Measurements from ENCODE around the gene PTPRT.

Gene PTPRT

DNA sequence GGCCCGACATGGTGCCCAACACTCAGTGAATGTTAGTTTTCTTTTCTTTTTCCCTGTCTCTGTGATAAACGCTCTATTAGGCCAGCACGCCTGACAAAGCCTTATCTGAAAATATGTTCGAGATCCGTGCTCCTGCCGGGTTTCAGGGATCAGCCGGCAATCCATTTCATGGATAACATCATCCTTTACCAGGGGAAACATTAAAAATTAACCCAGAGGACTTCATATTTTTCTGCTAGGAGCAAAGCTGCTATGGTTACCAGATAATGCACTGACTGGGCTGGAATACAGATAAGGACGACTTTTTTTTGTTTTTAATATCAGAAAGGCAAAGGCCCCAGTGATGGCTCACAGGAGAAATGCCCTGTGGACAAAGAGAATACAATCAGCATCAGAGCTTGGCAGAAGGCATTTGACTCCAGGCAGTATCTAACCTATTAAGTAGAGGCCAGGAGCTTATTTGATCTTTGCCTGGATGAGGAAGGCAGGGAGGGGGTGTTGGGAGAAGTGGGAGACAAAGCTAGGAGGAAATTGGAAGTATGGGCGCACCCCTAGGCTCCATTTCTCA is 1089.5 kb downstream of the PTPRT start:
- H3K27ac ChIP-seq (ENCODE audit: extremely low read depth, low read depth, low read length), result no peak overlapping the region
- no peaks in the 10 kb centered on the region for H3K36me3 ChIP-seq (ENCODE audit: control insufficient read depth in 2 of 2, insufficient read depth in 1 of 2, low read length in 2 of 2)
- no peaks in the 10 kb centered on the region for H3K4me1 ChIP-seq (ENCODE audit: control insufficient read depth, insufficient read depth, low read length)
- H3K9me3 ChIP-seq (ENCODE audit: control insufficient read depth, insufficient read depth, low read depth, low read length), result no peaks in the 10 kb centered on the region
- no peak overlapping the region for H3K4me3 ChIP-seq (ENCODE audit: low read depth, low read length)
- ChIA-PET CTCF (no interaction called here), POLR2A (no interaction called here)
- TF ChIP-seq, protein P1, sequence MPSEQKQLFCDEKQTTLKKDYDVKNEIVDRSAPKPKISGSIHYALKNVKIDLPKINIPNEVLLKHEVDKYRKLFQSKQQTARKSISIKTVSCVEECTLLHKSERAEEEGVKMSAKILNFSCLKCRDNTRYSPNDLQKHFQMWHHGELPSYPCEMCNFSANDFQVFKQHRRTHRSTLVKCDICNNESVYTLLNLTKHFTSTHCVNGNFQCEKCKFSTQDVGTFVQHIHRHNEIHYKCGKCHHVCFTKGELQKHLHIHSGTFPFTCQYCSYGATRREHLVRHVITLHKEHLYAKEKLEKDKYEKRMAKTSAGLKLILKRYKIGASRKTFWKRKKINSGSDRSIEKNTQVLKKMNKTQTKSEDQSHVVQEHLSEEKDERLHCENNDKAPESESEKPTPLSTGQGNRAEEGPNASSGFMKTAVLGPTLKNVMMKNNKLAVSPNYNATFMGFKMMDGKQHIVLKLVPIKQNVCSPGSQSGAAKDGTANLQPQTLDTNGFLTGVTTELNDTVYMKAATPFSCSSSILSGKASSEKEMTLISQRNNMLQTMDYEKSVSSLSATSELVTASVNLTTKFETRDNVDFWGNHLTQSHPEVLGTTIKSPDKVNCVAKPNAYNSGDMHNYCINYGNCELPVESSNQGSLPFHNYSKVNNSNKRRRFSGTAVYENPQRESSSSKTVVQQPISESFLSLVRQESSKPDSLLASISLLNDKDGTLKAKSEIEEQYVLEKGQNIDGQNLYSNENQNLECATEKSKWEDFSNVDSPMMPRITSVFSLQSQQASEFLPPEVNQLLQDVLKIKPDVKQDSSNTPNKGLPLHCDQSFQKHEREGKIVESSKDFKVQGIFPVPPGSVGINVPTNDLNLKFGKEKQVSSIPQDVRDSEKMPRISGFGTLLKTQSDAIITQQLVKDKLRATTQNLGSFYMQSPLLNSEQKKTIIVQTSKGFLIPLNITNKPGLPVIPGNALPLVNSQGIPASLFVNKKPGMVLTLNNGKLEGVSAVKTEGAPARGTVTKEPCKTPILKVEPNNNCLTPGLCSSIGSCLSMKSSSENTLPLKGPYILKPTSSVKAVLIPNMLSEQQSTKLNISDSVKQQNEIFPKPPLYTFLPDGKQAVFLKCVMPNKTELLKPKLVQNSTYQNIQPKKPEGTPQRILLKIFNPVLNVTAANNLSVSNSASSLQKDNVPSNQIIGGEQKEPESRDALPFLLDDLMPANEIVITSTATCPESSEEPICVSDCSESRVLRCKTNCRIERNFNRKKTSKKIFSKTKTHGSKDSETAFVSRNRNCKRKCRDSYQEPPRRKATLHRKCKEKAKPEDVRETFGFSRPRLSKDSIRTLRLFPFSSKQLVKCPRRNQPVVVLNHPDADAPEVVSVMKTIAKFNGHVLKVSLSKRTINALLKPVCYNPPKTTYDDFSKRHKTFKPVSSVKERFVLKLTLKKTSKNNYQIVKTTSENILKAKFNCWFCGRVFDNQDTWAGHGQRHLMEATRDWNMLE (tag by site-specific recombination; conservative IDR thresholded peaks at IDR 0.05; ENCODE audit: low read depth), result no peak
- TF ChIP-seq, protein P2, sequence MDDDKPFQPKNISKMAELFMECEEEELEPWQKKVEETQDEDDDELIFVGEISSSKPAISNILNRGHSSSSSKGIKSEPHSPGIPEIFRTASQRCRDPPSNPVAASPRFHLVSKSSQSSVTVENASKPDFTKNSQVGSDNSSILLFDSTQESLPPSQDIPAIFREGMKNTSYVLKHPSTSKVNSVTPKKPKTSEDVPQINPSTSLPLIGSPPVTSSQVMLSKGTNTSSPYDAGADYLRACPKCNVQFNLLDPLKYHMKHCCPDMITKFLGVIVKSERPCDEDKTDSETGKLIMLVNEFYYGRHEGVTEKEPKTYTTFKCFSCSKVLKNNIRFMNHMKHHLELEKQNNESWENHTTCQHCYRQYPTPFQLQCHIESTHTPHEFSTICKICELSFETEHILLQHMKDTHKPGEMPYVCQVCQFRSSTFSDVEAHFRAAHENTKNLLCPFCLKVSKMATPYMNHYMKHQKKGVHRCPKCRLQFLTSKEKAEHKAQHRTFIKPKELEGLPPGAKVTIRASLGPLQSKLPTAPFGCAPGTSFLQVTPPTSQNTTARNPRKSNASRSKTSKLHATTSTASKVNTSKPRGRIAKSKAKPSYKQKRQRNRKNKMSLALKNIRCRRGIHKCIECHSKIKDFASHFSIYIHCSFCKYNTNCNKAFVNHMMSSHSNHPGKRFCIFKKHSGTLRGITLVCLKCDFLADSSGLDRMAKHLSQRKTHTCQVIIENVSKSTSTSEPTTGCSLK (tag by site-specific recombination; IDR thresholded peaks at IDR 0.05), result no peak
- TF ChIP-seq ZNF324 (tag by site-specific recombination; IDR thresholded peaks at IDR 0.05) (no peak), ZNF391 (tag by site-specific recombination; IDR thresholded peaks at IDR 0.05; ENCODE audit: borderline replicate concordance, low read depth) (no peak), ZSCAN23 (tag by site-specific recombination; IDR thresholded peaks at IDR 0.05) (no peak), ZNF623 (tag by site-specific recombination; IDR thresholded peaks at IDR 0.05) (no peak), ZNF791 (tag by site-specific recombination; IDR thresholded peaks at IDR 0.05) (no peak), ZNF544 (tag by site-specific recombination; IDR thresholded peaks at IDR 0.05) (no peak)
- TF ChIP-seq, protein P3, sequence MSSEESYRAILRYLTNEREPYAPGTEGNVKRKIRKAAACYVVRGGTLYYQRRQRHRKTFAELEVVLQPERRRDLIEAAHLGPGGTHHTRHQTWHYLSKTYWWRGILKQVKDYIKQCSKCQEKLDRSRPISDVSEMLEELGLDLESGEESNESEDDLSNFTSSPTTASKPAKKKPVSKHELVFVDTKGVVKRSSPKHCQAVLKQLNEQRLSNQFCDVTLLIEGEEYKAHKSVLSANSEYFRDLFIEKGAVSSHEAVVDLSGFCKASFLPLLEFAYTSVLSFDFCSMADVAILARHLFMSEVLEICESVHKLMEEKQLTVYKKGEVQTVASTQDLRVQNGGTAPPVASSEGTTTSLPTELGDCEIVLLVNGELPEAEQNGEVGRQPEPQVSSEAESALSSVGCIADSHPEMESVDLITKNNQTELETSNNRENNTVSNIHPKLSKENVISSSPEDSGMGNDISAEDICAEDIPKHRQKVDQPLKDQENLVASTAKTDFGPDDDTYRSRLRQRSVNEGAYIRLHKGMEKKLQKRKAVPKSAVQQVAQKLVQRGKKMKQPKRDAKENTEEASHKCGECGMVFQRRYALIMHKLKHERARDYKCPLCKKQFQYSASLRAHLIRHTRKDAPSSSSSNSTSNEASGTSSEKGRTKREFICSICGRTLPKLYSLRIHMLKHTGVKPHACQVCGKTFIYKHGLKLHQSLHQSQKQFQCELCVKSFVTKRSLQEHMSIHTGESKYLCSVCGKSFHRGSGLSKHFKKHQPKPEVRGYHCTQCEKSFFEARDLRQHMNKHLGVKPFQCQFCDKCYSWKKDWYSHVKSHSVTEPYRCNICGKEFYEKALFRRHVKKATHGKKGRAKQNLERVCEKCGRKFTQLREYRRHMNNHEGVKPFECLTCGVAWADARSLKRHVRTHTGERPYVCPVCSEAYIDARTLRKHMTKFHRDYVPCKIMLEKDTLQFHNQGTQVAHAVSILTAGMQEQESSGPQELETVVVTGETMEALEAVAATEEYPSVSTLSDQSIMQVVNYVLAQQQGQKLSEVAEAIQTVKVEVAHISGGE (tag by site-specific recombination; conservative IDR thresholded peaks at IDR 0.05; ENCODE audit: low read depth), result no peak

DNA sequence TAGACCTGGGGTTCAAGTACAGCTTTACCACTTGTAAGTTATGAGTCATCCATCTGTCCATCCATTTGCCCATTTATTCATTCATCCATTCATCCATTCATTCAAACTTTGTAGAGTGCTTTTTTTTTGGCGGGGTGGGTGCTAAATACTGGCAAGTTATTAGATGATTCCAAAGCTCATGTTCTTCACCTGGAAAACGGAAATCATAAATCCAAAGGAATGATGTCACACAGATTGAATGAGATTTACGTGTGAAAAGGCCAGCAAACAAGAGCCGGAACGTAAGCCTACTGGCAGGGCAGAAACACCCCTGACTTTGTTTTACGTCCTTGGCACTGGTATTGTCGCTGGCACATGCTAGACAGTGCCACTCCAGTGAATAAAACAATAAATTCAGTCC is 1090.6 kb downstream of the PTPRT start:
- H3K4me1 ChIP-seq (ENCODE audit: control insufficient read depth, insufficient read depth, low read length), result no peaks in the 10 kb centered on the region
- no peak overlapping the region for H3K4me3 ChIP-seq (ENCODE audit: low read depth, low read length)
- POLR2A ChIA-PET, result no interaction called here
- no peaks in the 10 kb centered on the region for H3K36me3 ChIP-seq (ENCODE audit: control insufficient read depth in 2 of 2, insufficient read depth in 1 of 2, low read length in 2 of 2)
- CTCF ChIA-PET, result no interaction called here
- no peak overlapping the region for H3K27ac ChIP-seq (ENCODE audit: extremely low read depth, low read depth, low read length)
- no peaks in the 10 kb centered on the region for H3K9me3 ChIP-seq (ENCODE audit: control insufficient read depth, insufficient read depth, low read depth, low read length)
- TF ChIP-seq ZNF544 (tag by site-specific recombination; IDR thresholded peaks at IDR 0.05) (no peak), ZNF473 (tag by site-specific recombination; IDR thresholded peaks at IDR 0.05) (no peak), ZFP69B (tag by site-specific recombination; IDR thresholded peaks at IDR 0.05) (no peak), ZNF211 (tag by site-specific recombination; IDR thresholded peaks at IDR 0.05; ENCODE audit: low read depth) (no peak), ZEB2 (tag by site-specific recombination; IDR thresholded peaks at IDR 0.05) (no peak), ZFP3 (tag by site-specific recombination; IDR thresholded peaks at IDR 0.05; ENCODE audit: low read depth) (no peak), ZNF510 (tag by site-specific recombination; IDR thresholded peaks at IDR 0.05; ENCODE audit: insufficient replicate concordance) (no peak)
- TF ChIP-seq, protein P4, sequence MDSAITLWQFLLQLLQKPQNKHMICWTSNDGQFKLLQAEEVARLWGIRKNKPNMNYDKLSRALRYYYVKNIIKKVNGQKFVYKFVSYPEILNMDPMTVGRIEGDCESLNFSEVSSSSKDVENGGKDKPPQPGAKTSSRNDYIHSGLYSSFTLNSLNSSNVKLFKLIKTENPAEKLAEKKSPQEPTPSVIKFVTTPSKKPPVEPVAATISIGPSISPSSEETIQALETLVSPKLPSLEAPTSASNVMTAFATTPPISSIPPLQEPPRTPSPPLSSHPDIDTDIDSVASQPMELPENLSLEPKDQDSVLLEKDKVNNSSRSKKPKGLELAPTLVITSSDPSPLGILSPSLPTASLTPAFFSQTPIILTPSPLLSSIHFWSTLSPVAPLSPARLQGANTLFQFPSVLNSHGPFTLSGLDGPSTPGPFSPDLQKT (IDR thresholded peaks at IDR 0.05; ENCODE audit: borderline replicate concordance, low read depth, low read length), result no peak
- TF ChIP-seq, protein P2 (tag by site-specific recombination; IDR thresholded peaks at IDR 0.05), result no peak
